Liver (tissue), 9 donors: ENCODE results near the gene ZNF777. TPM values are rescaled to one million over a fixed set of nuclear protein-coding genes. Genes with fewer than 3 reads are reported as not detected.

ENCODE experiments used
- DNase-seq: peaks from one replicate; pipeline ENCODE4 v3.0.0-alpha.2; 2017; ENCODE audit warnings: low spot score
- H3K27ac ChIP-seq, 2 donors: one replicate each; pipeline ENCODE4 v1.7.0; 2013; ENCODE audit warnings: inconsistent platforms in 2 of 2, low read length in 2 of 2, control low read depth in 1 of 2, low read depth in 1 of 2, mild to moderate bottlenecking in 1 of 2
- H3K27me3 ChIP-seq, 4 donors: one replicate each; pipeline versions ENCODE4 v1.6.1 to v1.7.0; 2013; ENCODE audit warnings: low read length in 3 of 4, inconsistent platforms in 1 of 4, mild to moderate bottlenecking in 1 of 4, moderate library complexity in 1 of 4; ENCODE audit not compliant: control insufficient read depth in 4 of 4, insufficient read depth in 4 of 4
- H3K36me3 ChIP-seq, 4 donors: one replicate each; pipeline versions ENCODE4 v1.6.1 to v1.7.0; 2013; ENCODE audit warnings: low read length in 3 of 4, mild to moderate bottlenecking in 3 of 4, low read depth in 1 of 4, moderate library complexity in 1 of 4; ENCODE audit not compliant: control insufficient read depth in 4 of 4, insufficient read depth in 3 of 4
- H3K4me1 ChIP-seq, 4 donors: one replicate each; pipeline versions ENCODE4 v1.6.1 to v1.7.0; 2013; ENCODE audit warnings: low read length in 3 of 4, mild to moderate bottlenecking in 3 of 4, moderate library complexity in 1 of 4; ENCODE audit not compliant: control insufficient read depth in 4 of 4, insufficient read depth in 4 of 4
- H3K4me3 ChIP-seq, 3 donors: one replicate each; pipeline versions ENCODE4 v1.6.1 to v1.7.0; 2013; ENCODE audit warnings: low read length in 3 of 3, control low read depth in 1 of 3, low read depth in 1 of 3, mild to moderate bottlenecking in 1 of 3
- H3K9ac ChIP-seq, 2 donors: one replicate each; pipeline ENCODE4 v1.7.0; 2013; ENCODE audit warnings: low read length in 2 of 2, mild to moderate bottlenecking in 2 of 2, moderate library complexity in 2 of 2, control low read depth in 1 of 2, low read depth in 1 of 2
- H3K9me3 ChIP-seq, 4 donors: one replicate each; pipeline versions ENCODE4 v1.6.1 to v1.7.0; 2013; ENCODE audit warnings: low read length in 3 of 4; ENCODE audit not compliant: control insufficient read depth in 4 of 4
- CTCF ChIP-seq: fragments of 150-350 bp; IDR thresholded peaks from 2 replicates; pipeline ENCODE4 v1.5.1; 2017; ENCODE audit warnings: improper control_type of control experiment, low read depth, low read length; ENCODE audit not compliant: missing input control
- EGR1 ChIP-seq, 2 donors: IDR thresholded peaks; 2 replicates each; pipeline ENCODE4 v1.6.1; 2016 to 2018; ENCODE audit warnings: antibody characterized with exemption in 2 of 2, low read depth in 2 of 2
- FOXA1 ChIP-seq: IDR thresholded peaks from 2 replicates; pipeline ENCODE4 v1.6.1; 2016; ENCODE audit warnings: antibody characterized with exemption
- FOXA2 ChIP-seq: IDR thresholded peaks from 2 replicates; pipeline ENCODE4 v1.6.1; 2016; ENCODE audit warnings: antibody characterized with exemption
- GABPA ChIP-seq, 2 donors: IDR thresholded peaks in 1 of 2; conservative IDR thresholded peaks in 1 of 2; 2 replicates each; pipeline ENCODE4 v1.6.1; 2016; ENCODE audit warnings: antibody characterized with exemption in 2 of 2, mild to moderate bottlenecking in 1 of 2, moderate library complexity in 1 of 2
- HNF4A ChIP-seq, 2 donors: conservative IDR thresholded peaks; 2 replicates each; pipeline ENCODE4 v1.6.1; 2016; ENCODE audit warnings: antibody characterized with exemption in 2 of 2, mild to moderate bottlenecking in 2 of 2
- HNF4G ChIP-seq: IDR thresholded peaks from 2 replicates; pipeline ENCODE4 v1.6.1; 2016; ENCODE audit warnings: antibody characterized with exemption
- JUND ChIP-seq, 2 donors: IDR thresholded peaks; 2 replicates each; pipeline ENCODE4 v1.6.1; 2016; ENCODE audit warnings: antibody characterized with exemption in 2 of 2
- MAX ChIP-seq: IDR thresholded peaks from 2 replicates; pipeline ENCODE4 v1.6.1; 2016; ENCODE audit warnings: antibody characterized with exemption
- RAD21 ChIP-seq, 2 donors: IDR thresholded peaks; 2 replicates each; pipeline ENCODE4 v1.6.1; 2016; ENCODE audit warnings: antibody characterized with exemption in 2 of 2, mild to moderate bottlenecking in 2 of 2
- RXRA ChIP-seq, 2 donors: IDR thresholded peaks; 2 replicates each; pipeline ENCODE4 v1.6.1; 2017 to 2018; ENCODE audit warnings: antibody characterized with exemption in 2 of 2, mild to moderate bottlenecking in 1 of 2
- SP1 ChIP-seq: IDR thresholded peaks from 2 replicates; pipeline ENCODE4 v1.6.1; 2018; ENCODE audit warnings: antibody characterized with exemption, mild to moderate bottlenecking
- TAF1 ChIP-seq: conservative IDR thresholded peaks from 2 replicates; pipeline ENCODE4 v1.6.1; 2016; ENCODE audit warnings: antibody characterized with exemption, mild to moderate bottlenecking
- YY1 ChIP-seq: IDR thresholded peaks from 2 replicates; pipeline ENCODE4 v1.6.1; 2016; ENCODE audit warnings: antibody characterized with exemption, mild to moderate bottlenecking
- WGBS: extraction: QIAGEN DNeasy Blood & Tissue Kit; methylation state at CpG from one replicate; pipeline ENCODE4 v1.1.7; 2013; 5-methylcytosine and 5-hydroxymethylcytosine counted together
- polyA plus RNA-seq, 2 donors: library from polyadenylated mRNA; stranded (reverse) in 1 of 2; unstranded in 1 of 2; fragments of 200-250 nt in 1 of 2; fragments of >200 nt in 1 of 2; fragmentation: Nextera tagmentation in 1 of 2; extraction: Ambion mirVana in 1 of 2; gene quantifications; one replicate each; pipeline versions ENCODE4 v1.2.1 to v1.2.3, GENCODE V29; 2013 to 2015
- total RNA-seq, 2 donors: library from RNA; depleted of rRNA; stranded (reverse); fragments of >200 nt; gene quantifications; one replicate each; pipeline ENCODE4 v1.2.3, GENCODE V29; 2014
- TF ChIP-seq, protein P1 (sequence below): IDR thresholded peaks from 2 replicates; pipeline ENCODE4 v1.6.1; 2016; ENCODE audit warnings: antibody characterized with exemption, mild to moderate bottlenecking
- donor health status: healthy.
- donor health status: healthy.
- donor health status: healthy.
- donor health status: healthy.
- donor health status: healthy.

Gene ZNF777
- total and polyA plus RNA-seq, 4 donors, result 0.22 to 5.7 (median 4.1) TPM

DNA sequence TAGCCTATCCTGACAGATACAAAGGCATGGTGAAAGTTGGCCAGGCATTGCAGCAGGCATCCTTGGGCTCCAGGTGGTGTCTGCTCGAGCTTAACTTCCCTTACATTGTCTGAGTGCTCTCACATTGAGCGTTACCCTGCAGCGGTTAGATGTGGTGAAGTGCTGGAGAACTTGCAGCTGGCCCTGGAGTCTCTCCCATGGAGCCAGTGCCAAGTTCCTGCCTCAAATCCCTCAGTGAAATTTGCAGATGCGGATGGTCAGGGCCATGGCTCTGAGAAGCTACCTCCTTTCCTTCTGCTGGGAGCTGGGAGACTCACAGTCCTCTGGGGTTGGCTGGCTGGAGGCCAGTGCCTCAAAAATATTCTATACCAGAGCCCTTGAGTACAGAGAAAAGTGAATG, 40.0 kb upstream of the ZNF777 start:
- no peaks in the 10 kb centered on the region for H3K36me3 ChIP-seq
- no peak overlapping the region for H3K27ac ChIP-seq
- H3K4me3 ChIP-seq, result no peak overlapping the region
- no peak overlapping the region for H3K9ac ChIP-seq
- peaks cover 0 to 6% (median 0%) of the 10 kb centered on the region in 4 donors for H3K9me3 ChIP-seq
- peaks cover 1 to 17% (median 8%) of the 10 kb centered on the region in 4 donors for H3K4me1 ChIP-seq
- DNase-seq, result no peak
- no peaks in the 10 kb centered on the region for H3K27me3 ChIP-seq
- no peak for TF ChIP-seq SP1
- WGBS, result 78% methylated on average over 4 of the region's 4 CpGs

- no peak overlapping the region for H3K27ac ChIP-seq
- TF ChIP-seq HNF4A (conservative IDR thresholded peaks at IDR 0.05) (no peak), TAF1 (no peak), FOXA1 (no peak), HNF4G (no peak), EGR1 (IDR thresholded peaks at IDR 0.05; ENCODE audit: low read depth in 2 of 2) (no peak), MAX (no peak), FOXA2 (no peak), RAD21 (IDR thresholded peaks at IDR 0.05) (no peak), GABPA (IDR thresholded peaks at IDR 0.05 in 1 of 2, conservative IDR thresholded peaks at IDR 0.05 in 1 of 2) (no peak), RXRA (IDR thresholded peaks at IDR 0.05) (no peak), CTCF (no peak)
- TF ChIP-seq, protein P1, sequence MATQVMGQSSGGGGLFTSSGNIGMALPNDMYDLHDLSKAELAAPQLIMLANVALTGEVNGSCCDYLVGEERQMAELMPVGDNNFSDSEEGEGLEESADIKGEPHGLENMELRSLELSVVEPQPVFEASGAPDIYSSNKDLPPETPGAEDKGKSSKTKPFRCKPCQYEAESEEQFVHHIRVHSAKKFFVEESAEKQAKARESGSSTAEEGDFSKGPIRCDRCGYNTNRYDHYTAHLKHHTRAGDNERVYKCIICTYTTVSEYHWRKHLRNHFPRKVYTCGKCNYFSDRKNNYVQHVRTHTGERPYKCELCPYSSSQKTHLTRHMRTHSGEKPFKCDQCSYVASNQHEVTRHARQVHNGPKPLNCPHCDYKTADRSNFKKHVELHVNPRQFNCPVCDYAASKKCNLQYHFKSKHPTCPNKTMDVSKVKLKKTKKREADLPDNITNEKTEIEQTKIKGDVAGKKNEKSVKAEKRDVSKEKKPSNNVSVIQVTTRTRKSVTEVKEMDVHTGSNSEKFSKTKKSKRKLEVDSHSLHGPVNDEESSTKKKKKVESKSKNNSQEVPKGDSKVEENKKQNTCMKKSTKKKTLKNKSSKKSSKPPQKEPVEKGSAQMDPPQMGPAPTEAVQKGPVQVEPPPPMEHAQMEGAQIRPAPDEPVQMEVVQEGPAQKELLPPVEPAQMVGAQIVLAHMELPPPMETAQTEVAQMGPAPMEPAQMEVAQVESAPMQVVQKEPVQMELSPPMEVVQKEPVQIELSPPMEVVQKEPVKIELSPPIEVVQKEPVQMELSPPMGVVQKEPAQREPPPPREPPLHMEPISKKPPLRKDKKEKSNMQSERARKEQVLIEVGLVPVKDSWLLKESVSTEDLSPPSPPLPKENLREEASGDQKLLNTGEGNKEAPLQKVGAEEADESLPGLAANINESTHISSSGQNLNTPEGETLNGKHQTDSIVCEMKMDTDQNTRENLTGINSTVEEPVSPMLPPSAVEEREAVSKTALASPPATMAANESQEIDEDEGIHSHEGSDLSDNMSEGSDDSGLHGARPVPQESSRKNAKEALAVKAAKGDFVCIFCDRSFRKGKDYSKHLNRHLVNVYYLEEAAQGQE, result no peak
- H3K36me3 ChIP-seq, result no peaks in the 10 kb centered on the region
- H3K9me3 ChIP-seq, result no peaks in the 10 kb centered on the region
- no peak for DNase-seq
- no peak overlapping the region for H3K4me3 ChIP-seq
- H3K27me3 ChIP-seq, result no peaks in the 10 kb centered on the region
- no peak overlapping the region for H3K9ac ChIP-seq
- peaks cover 4 to 24% (median 14%) of the 10 kb centered on the region in 4 donors for H3K4me1 ChIP-seq
Observed at GRCh38 chr7:149500201-149500600, 39.3 kb upstream of the ZNF777 start.

GRCh38 chr7:149498811-149499210, 37.9 kb upstream of the ZNF777 start:
- Histone ChIP-seq H3K27ac (no peak overlapping the region), H3K4me1 (peaks cover 4 to 32% (median 21%) of the 10 kb centered on the region in 4 donors), H3K9me3 (no peaks in the 10 kb centered on the region), H3K36me3 (peaks cover 0 to 1% (median under 1%) of the 10 kb centered on the region in 4 donors), H3K4me3 (no peak overlapping the region), H3K27me3 (no peaks in the 10 kb centered on the region), H3K9ac (no peak overlapping the region)
- WGBS, result 89% methylated on average over 6 of the region's 6 CpGs
- TF ChIP-seq RXRA (IDR thresholded peaks at IDR 0.05) (no peak), FOXA2 (no peak), FOXA1 (no peak), MAX (no peak), GABPA (IDR thresholded peaks at IDR 0.05 in 1 of 2, conservative IDR thresholded peaks at IDR 0.05 in 1 of 2) (no peak), YY1 (no peak), JUND (IDR thresholded peaks at IDR 0.05) (no peak), SP1 (no peak), TAF1 (no peak), CTCF (no peak), HNF4A (conservative IDR thresholded peaks at IDR 0.05) (no peak), EGR1 (IDR thresholded peaks at IDR 0.05; ENCODE audit: low read depth in 2 of 2) (no peak), RAD21 (IDR thresholded peaks at IDR 0.05) (no peak), HNF4G (no peak)
- TF ChIP-seq, protein P1, result no peak
- DNase-seq, result no peak
